Measurements from ENCODE around the gene PDGFA. TPM values are rescaled to one million over a fixed set of nuclear protein-coding genes. Genes with fewer than 3 reads are reported as not detected.
A peak's percentile ranks its signal among the peaks of the same experiment; 100 is the strongest.

Gene PDGFA
- total RNA-seq, 1 experiment from 2014 or later: 24.8 TPM

DNA sequence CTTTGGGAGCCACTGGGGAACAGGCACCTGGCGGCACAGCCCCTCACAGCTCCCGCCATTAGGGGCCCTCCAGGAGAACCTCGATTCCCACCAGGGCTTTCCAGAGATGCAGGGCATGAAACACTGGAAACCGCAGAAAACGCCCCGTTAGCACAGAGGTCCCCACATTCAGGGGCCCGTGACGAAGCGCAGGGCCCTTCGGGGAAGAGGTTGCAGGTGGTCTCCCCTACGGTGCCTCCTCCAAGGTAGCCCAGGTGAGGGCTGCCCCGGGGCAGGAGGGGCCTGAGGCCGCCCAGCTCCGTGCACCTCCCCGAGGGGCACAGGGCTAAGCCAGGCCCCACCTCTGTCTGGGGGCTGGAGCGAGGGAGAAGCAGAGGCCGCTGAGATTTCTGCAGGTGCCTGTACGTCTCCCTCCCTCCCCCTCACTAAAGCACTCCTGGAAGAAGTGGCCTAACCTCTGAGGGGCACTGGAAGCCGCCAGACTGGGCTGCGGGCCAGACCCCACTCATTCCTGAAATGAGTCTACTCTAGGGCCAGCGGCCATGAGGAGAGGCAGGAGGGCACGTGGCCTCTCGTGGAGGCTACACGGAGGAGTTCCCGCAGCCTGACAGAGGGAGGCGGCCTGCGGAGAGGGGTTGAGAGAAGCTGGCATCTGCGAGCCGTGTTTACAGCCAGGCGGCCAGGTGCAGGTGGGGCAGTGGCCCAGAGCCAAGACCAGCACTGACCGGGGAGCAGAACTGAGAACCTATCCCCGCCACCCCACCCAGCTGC lies 6.9 kb downstream of the PDGFA start:
- peak overlapping the region; percentile 88 for H3K27ac ChIP-seq
- no peak for DNase-seq (ENCODE audit: low read depth in 1 of 2, low spot score in 2 of 2)
- H3K4me3 ChIP-seq: no peak overlapping the region
- peaks cover 33% of the 10 kb centered on the region for H3K36me3 ChIP-seq
- no peaks in the 10 kb centered on the region for H3K27me3 ChIP-seq (replicated peaks)
- H3K4me1 ChIP-seq (replicated peaks): peaks cover 40% of the 10 kb centered on the region
- no peaks in the 10 kb centered on the region for H3K9me3 ChIP-seq (replicated peaks)

DNA sequence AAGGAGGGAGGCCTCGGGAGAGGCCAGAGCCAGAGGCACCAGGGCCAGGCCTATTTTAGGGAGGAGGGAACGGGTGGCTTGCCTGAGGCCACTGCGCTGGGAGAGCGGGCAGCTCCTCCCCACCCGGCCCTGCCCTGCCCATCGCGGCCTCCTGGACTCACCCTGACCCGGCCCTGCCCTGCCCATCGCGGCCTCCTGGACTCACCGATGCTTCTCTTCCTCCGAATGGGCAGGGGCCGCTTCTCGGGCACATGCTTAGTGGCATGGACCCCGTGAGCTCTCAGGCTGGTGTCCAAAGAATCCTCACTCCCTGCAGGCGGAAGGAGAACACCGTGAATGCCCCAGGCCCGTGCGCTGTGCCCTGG lies 7.5 kb downstream of the PDGFA start:
- H3K36me3 ChIP-seq: peaks cover 33% of the 10 kb centered on the region
- H3K9me3 ChIP-seq (replicated peaks): no peaks in the 10 kb centered on the region
- H3K27ac ChIP-seq: no peak overlapping the region
- H3K4me3 ChIP-seq: no peak overlapping the region
- peaks cover 37% of the 10 kb centered on the region for H3K4me1 ChIP-seq (replicated peaks)
- no peaks in the 10 kb centered on the region for H3K27me3 ChIP-seq (replicated peaks)
- no peak for DNase-seq (ENCODE audit: low read depth in 1 of 2, low spot score in 2 of 2)

DNA sequence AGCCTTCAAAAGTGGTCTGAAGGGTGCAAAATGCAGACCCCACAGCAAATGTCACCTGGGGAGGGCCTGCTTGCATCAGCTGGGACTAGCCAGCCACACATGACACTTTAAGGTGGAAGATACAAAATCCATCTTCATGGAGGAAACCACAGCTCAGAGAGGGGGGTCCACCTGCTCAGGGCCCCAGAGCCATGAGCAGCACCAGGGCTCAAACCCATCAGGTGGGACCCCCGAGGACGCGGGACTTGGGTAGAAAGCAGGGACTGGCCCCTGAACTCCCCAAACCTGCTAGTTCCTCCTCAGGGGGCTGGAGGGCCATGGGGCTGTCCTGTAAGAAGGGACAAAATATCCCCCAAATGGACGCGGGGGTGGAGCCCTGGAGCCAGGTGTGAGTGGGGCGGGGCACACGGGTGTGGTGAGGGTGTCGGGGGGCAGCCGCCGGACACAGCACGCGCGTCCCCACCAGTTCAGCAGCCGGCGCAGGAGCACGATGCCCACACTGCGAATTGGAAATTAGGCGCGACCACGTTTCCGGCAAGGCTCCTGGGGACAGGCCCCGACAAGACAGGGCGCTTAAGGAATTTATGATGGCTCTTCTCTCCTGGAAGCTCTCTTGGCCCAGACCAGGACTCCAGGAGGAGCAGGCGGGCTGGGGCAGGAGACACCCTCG lies 8.0 kb downstream of the PDGFA start:
- no peak overlapping the region for H3K4me3 ChIP-seq
- H3K9me3 ChIP-seq (replicated peaks): no peaks in the 10 kb centered on the region
- H3K27me3 ChIP-seq (replicated peaks): no peaks in the 10 kb centered on the region
- peaks cover 32% of the 10 kb centered on the region for H3K36me3 ChIP-seq
- no peak overlapping the region for H3K27ac ChIP-seq
- no peak for DNase-seq (ENCODE audit: low read depth in 1 of 2, low spot score in 2 of 2)
- peaks cover 32% of the 10 kb centered on the region for H3K4me1 ChIP-seq (replicated peaks)

DNA sequence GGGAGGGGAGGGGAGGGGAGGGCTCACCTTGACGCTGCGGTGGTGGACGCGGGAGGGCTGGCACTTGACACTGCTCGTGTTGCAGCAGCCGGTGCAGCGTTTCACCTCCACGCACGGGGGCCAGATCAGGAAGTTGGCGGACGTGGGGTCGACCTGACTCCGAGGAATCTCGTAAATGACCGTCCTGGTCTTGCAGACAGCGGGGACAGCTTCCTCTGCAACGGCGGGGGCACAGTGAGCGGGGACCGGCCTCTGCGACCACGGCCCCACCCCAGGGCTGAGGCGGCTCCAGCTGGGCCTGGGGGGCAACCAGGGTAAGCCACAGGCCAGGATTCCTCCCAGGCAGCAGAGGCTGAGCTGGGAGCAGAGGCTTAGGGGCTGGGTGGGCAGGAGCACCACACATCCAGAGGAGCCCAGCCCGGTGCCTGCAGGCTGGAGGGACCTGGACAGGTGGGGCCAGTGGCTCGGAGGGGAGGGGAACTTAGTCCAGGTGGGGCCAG lies 8.8 kb downstream of the PDGFA start:
- H3K4me3 ChIP-seq: no peak overlapping the region
- H3K9me3 ChIP-seq (replicated peaks): no peaks in the 10 kb centered on the region
- peaks cover 31% of the 10 kb centered on the region for H3K4me1 ChIP-seq (replicated peaks)
- no peak overlapping the region for H3K27ac ChIP-seq
- DNase-seq (ENCODE audit: low read depth in 1 of 2, low spot score in 2 of 2): no peak
- no peaks in the 10 kb centered on the region for H3K27me3 ChIP-seq (replicated peaks)
- H3K36me3 ChIP-seq: peaks cover 33% of the 10 kb centered on the region

DNA sequence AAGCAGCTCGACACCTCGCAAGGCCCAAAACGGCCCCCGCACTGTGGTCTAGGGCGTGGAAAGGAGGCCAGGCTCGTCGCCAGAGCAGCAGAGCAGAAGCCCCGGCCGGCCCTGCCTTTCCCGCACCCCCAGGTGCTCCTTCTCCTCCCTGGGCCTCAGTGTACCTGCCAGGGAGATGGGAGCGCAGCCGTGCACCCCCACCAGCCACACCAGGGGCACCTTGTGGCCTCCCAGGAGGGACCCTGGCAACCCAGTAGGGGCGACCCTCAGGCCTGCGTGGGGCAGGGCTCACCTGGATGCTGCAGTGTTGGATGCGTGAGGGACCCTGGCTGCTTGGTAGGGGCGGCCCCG lies 9.5 kb downstream of the PDGFA start:
- H3K4me3 ChIP-seq: no peak overlapping the region
- H3K4me1 ChIP-seq (replicated peaks): peaks cover 29% of the 10 kb centered on the region
- DNase-seq (ENCODE audit: low read depth in 1 of 2, low spot score in 2 of 2): no peak
- H3K27me3 ChIP-seq (replicated peaks): no peaks in the 10 kb centered on the region
- H3K27ac ChIP-seq: no peak overlapping the region
- no peaks in the 10 kb centered on the region for H3K9me3 ChIP-seq (replicated peaks)
- H3K36me3 ChIP-seq: peaks cover 33% of the 10 kb centered on the region

DNA sequence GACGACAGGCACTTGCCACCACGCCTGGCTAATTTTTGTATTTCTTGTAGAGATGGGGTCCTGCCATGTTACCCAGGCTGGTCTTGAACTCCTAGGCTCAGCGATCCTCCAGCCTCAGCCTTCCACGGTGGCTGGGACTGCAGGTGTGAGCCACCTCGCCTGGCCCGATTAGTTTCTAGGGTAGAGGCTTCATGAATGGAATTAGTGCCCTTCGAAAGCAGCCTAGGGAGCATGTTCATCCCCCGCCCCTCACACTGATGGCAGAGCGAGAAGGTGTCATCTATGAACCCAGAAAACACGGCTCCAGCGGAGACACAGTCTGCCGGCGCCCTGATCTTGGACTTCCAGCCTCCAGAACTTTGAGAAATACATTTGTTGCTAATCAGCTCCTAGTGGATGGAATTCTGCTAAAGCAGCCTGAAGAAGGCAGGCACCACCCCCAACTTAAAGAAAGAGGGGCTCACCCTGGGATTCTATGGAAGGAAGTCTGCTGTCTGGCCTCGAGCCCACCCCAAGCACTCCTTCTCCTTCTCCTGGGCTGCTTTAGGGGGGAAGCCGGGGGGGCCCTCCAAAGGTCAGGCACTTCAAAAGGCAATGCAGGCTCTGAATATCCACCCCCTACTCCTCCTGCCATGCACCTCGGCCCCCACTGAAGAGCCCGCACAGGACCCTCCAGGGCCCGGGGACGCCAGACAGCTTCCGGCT lies 10.1 kb downstream of the PDGFA start:
- H3K36me3 ChIP-seq: peaks cover 30% of the 10 kb centered on the region
- H3K27me3 ChIP-seq (replicated peaks): no peaks in the 10 kb centered on the region
- no peak overlapping the region for H3K27ac ChIP-seq
- no peaks in the 10 kb centered on the region for H3K9me3 ChIP-seq (replicated peaks)
- H3K4me1 ChIP-seq (replicated peaks): peaks cover 23% of the 10 kb centered on the region
- no peak overlapping the region for H3K4me3 ChIP-seq
- no peak for DNase-seq (ENCODE audit: low read depth in 1 of 2, low spot score in 2 of 2)

DNA sequence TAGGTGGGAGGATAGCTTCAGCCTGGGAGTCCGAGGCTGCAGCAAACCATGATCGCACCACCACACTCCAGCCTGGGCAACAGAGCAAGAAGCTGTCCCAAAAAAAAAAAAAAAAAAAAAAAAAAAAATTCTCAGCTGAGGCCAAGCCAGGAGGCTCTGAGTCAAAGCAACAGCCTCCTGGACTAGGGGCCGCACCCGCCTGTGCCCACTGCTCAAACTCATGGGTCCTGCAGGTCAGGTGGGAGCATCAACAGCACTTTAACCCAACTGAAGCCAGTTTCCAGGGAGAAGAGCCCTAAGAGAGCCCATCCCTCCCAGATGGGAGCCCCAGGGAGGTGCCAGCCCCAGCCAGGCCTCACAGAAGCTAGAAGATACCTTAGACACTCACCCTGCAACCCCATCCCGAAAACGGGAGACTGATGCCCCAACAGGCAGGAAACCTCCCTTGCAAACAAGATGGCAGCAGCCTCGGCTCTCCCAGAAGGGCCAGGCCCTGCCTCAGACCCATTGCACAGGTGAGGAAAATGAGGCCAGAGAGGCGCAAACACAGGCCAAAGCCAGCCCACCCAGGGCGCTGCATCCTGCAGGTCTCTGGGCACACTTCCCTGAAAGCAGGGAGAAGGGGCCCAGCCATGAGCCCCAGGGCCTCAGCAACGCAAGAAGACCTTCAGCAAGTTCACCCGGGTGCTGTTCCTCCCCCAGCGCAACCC lies 11.0 kb downstream of the PDGFA start:
- no peak for DNase-seq (ENCODE audit: low read depth in 1 of 2, low spot score in 2 of 2)
- H3K4me1 ChIP-seq (replicated peaks): peaks cover 14% of the 10 kb centered on the region
- H3K36me3 ChIP-seq: peaks cover 28% of the 10 kb centered on the region
- no peaks in the 10 kb centered on the region for H3K27me3 ChIP-seq (replicated peaks)
- H3K27ac ChIP-seq: no peak overlapping the region
- no peaks in the 10 kb centered on the region for H3K9me3 ChIP-seq (replicated peaks)
- no peak overlapping the region for H3K4me3 ChIP-seq

DNA sequence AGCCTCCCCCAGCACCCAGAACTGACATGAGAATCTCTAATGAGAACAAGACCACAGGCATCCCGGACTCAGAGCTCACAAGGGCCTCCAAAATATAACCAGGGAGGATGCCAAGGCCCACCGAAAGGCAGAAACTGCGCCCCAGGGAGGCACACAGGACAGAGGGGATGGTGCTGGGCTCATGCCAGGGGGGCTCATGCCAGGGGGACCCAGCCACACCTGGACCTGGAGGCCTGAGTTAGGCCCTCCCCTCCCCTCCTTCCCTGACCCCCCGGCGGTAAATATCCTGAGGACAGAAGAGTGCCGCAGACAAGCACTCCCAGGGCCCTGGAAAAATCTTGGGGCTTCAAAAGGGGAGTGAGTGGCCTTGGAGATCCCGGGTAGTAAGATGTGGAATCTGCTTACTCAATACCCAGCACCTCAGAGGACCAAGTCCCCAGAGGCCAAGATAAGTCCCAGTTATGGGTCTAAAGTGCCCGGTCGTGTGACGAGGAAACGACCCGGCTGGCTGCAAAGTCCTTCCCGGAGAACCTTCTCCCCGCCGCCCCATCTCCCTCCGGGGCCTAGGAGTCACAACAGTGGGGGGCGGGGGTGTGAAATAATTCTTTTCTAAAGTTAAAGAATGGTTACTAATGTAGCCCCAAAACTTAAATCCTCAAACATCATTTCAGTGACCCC lies 11.9 kb downstream of the PDGFA start:
- H3K27ac ChIP-seq: no peak overlapping the region
- peaks cover 28% of the 10 kb centered on the region for H3K36me3 ChIP-seq
- peaks cover 5% of the 10 kb centered on the region for H3K4me1 ChIP-seq (replicated peaks)
- no peaks in the 10 kb centered on the region for H3K27me3 ChIP-seq (replicated peaks)
- DNase-seq (ENCODE audit: low read depth in 1 of 2, low spot score in 2 of 2): no peak
- H3K9me3 ChIP-seq (replicated peaks): no peaks in the 10 kb centered on the region
- H3K4me3 ChIP-seq: no peak overlapping the region

DNA sequence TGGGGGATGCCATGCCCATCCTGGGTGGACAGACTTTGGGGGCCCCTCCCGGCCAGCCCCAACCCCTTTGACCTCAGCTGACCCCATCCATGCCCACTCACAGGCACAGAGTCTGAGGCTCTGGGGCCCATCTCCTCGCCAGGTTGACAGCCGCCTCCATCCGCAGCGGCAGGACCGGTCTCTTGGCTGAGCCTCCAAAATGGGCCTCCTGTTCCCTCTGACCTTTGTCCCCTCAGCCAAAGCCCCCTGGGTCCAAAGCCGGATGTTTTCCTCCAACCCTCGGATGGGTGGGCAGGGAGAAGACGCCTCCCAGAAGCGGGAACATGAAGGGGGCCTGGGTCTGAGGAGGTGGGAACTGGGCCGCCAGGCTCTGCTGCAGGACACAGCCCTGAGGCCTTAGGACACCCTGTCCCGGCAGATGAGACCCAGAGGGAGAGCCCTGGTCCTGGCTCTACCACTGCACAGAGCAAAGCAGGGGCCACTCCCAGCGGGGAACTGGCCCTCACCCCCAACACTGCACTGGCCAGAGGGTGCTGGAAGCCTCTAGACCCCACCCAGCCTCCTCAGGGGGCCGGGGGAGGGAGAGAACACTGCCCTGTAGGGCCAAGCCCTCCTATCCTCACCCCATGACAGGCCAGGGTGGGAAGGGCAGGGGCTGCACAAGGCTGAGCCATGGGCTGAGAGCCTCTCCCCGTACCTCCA lies 12.6 kb downstream of the PDGFA start:
- Histone ChIP-seq H3K4me3 (no peak overlapping the region), H3K27me3 (replicated peaks) (no peaks in the 10 kb centered on the region), H3K4me1 (replicated peaks) (no peaks in the 10 kb centered on the region), H3K9me3 (replicated peaks) (no peaks in the 10 kb centered on the region), H3K27ac (no peak overlapping the region), H3K36me3 (peaks cover 25% of the 10 kb centered on the region)
- no peak for DNase-seq (ENCODE audit: low read depth in 1 of 2, low spot score in 2 of 2)

DNA sequence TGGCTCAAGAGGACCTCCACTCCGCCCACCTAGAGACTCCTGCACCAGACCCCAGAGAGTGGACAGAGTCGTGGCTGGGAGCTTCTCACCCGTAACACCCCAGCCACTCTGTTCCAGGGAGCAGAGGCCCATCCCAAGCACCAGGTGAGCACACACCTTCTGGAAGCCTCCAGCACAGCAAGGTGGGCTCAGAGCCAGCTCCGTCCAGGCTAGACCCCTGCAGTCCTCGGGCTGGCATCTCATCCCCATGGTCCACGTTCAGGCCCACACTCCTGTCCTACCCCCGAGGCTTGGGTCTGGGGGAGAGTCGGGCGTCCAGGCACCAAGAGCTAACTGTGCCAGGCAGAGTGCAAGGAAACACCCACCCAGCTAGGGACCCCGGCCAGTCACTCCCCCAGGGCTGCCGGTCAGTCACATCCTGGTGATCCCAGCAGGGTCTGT lies 13.2 kb downstream of the PDGFA start:
- Histone ChIP-seq H3K4me3 (no peak overlapping the region), H3K36me3 (peaks cover 18% of the 10 kb centered on the region), H3K4me1 (replicated peaks) (no peaks in the 10 kb centered on the region), H3K27me3 (replicated peaks) (no peaks in the 10 kb centered on the region), H3K27ac (no peak overlapping the region), H3K9me3 (replicated peaks) (no peaks in the 10 kb centered on the region)
- DNase-seq (ENCODE audit: low read depth in 1 of 2, low spot score in 2 of 2): no peak

DNA sequence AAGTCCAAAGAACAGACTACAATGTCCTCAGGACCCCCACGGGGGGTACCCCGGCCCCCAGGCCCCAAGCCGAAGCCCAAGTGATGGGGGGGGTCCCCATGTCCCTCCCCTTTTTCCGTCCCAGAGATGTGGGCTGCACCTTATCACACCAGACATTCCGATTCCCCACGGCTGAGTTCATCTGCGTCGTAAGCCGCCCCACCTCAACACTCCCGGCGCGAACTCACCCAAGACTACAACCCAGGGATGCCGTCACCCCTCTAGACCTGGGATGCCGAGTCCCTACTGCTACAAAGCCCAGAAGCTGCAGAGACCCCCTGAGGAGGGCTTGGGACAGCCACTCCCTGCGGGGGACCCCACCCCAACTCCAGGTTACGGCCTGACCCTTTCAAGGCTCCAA lies 14.5 kb downstream of the PDGFA start:
- no peaks in the 10 kb centered on the region for H3K27me3 ChIP-seq (replicated peaks)
- no peaks in the 10 kb centered on the region for H3K4me1 ChIP-seq (replicated peaks)
- peaks cover 29% of the 10 kb centered on the region for H3K36me3 ChIP-seq
- no peaks in the 10 kb centered on the region for H3K9me3 ChIP-seq (replicated peaks)
- H3K27ac ChIP-seq: no peak overlapping the region
- no peak overlapping the region for H3K4me3 ChIP-seq
- no peak for DNase-seq (ENCODE audit: low read depth in 1 of 2, low spot score in 2 of 2)

DNA sequence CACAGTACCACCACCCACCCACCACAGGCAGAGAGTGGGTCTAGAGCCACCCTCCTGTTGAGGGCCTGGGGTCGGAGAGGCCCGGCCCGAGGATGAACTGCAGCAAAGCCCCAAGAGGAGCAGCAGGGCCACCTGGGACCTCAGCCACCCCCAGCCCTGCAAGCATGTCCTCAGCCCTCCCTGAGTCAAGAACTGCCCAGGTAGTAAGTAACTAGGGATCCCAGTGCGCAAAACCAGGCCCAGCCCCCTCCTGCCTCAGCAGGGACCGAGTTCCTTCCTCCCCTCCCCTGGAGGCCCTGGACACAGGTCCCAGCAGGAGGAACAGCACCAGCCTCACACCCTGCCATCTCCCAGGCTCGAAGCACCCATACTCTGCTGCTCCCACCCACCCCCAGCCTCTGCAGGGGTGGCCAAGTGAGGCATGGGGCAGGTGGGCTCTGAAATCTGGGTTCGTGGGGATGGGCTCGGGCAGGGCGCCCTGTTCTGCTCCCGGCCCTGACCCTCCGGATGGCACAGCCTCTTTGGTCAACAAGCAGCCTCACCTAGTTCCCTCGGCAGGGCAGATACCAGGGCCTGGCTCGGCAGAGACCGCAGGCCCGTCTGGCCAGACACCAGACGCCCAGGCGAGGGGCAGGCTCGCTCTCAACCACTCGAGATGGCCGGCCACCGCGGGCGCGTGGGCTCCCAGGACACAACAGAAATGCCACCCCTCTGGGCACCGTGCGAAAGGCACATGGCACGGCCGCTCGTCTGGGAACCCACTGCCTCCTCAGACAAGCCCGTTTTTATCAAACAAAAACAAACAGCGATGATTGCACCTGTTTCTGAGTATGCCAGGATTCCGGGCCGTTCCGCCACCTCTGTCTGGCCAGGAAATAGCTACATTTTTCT lies 15.2 kb downstream of the PDGFA start:
- DNase-seq (ENCODE audit: low read depth in 1 of 2, low spot score in 2 of 2): no peak
- no peaks in the 10 kb centered on the region for H3K9me3 ChIP-seq (replicated peaks)
- no peak overlapping the region for H3K4me3 ChIP-seq
- no peak overlapping the region for H3K27ac ChIP-seq
- no peaks in the 10 kb centered on the region for H3K4me1 ChIP-seq (replicated peaks)
- H3K27me3 ChIP-seq (replicated peaks): no peaks in the 10 kb centered on the region
- peaks cover 26% of the 10 kb centered on the region for H3K36me3 ChIP-seq

All from SJSA1 (cell line).